ENCODE results near the gene SMC3.

DNA sequence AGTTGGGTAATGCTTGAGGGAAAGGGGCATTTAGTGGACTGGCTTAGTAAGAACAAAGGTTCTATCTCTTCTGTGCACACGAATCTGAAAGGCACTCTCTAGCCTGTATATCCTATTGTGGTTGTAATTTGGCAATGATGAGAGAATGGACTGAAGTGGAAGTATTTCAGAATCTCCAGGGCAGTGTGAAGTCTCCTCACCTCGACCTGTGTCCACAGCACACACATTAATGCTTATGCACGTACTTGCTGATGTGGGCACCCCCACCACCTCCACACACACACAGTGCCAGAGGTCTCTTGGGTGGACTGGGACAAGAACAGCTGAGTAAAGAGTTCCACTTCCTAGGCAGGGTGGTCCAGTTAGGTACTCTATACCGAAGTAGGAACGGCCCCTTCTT is 6.9 kb downstream of the SMC3 start:
- TF ChIP-seq, protein P1, sequence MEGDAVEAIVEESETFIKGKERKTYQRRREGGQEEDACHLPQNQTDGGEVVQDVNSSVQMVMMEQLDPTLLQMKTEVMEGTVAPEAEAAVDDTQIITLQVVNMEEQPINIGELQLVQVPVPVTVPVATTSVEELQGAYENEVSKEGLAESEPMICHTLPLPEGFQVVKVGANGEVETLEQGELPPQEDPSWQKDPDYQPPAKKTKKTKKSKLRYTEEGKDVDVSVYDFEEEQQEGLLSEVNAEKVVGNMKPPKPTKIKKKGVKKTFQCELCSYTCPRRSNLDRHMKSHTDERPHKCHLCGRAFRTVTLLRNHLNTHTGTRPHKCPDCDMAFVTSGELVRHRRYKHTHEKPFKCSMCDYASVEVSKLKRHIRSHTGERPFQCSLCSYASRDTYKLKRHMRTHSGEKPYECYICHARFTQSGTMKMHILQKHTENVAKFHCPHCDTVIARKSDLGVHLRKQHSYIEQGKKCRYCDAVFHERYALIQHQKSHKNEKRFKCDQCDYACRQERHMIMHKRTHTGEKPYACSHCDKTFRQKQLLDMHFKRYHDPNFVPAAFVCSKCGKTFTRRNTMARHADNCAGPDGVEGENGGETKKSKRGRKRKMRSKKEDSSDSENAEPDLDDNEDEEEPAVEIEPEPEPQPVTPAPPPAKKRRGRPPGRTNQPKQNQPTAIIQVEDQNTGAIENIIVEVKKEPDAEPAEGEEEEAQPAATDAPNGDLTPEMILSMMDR (IDR thresholded peaks at IDR 0.05; ENCODE audit: low read depth, low read length, missing input control): no peak
- TF ChIP-seq TAF1 (conservative IDR thresholded peaks at IDR 0.05) (no peak), SP1 (IDR thresholded peaks at IDR 0.05) (no peak), NR2F2 (IDR thresholded peaks at IDR 0.05) (no peak), FOXA1 (IDR thresholded peaks at IDR 0.05) (no peak), RAD21 (IDR thresholded peaks at IDR 0.05) (no peak), YY1 (IDR thresholded peaks at IDR 0.05) (no peak), GABPA (IDR thresholded peaks at IDR 0.05 in 1 of 2, conservative IDR thresholded peaks at IDR 0.05 in 1 of 2) (no peak)
- TF ChIP-seq, protein P2, sequence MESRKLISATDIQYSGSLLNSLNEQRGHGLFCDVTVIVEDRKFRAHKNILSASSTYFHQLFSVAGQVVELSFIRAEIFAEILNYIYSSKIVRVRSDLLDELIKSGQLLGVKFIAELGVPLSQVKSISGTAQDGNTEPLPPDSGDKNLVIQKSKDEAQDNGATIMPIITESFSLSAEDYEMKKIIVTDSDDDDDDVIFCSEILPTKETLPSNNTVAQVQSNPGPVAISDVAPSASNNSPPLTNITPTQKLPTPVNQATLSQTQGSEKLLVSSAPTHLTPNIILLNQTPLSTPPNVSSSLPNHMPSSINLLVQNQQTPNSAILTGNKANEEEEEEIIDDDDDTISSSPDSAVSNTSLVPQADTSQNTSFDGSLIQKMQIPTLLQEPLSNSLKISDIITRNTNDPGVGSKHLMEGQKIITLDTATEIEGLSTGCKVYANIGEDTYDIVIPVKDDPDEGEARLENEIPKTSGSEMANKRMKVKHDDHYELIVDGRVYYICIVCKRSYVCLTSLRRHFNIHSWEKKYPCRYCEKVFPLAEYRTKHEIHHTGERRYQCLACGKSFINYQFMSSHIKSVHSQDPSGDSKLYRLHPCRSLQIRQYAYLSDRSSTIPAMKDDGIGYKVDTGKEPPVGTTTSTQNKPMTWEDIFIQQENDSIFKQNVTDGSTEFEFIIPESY (IDR thresholded peaks at IDR 0.05): no peak
- TF ChIP-seq, protein P3, sequence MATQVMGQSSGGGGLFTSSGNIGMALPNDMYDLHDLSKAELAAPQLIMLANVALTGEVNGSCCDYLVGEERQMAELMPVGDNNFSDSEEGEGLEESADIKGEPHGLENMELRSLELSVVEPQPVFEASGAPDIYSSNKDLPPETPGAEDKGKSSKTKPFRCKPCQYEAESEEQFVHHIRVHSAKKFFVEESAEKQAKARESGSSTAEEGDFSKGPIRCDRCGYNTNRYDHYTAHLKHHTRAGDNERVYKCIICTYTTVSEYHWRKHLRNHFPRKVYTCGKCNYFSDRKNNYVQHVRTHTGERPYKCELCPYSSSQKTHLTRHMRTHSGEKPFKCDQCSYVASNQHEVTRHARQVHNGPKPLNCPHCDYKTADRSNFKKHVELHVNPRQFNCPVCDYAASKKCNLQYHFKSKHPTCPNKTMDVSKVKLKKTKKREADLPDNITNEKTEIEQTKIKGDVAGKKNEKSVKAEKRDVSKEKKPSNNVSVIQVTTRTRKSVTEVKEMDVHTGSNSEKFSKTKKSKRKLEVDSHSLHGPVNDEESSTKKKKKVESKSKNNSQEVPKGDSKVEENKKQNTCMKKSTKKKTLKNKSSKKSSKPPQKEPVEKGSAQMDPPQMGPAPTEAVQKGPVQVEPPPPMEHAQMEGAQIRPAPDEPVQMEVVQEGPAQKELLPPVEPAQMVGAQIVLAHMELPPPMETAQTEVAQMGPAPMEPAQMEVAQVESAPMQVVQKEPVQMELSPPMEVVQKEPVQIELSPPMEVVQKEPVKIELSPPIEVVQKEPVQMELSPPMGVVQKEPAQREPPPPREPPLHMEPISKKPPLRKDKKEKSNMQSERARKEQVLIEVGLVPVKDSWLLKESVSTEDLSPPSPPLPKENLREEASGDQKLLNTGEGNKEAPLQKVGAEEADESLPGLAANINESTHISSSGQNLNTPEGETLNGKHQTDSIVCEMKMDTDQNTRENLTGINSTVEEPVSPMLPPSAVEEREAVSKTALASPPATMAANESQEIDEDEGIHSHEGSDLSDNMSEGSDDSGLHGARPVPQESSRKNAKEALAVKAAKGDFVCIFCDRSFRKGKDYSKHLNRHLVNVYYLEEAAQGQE (IDR thresholded peaks at IDR 0.05): no peak
- TF ChIP-seq, protein P4, sequence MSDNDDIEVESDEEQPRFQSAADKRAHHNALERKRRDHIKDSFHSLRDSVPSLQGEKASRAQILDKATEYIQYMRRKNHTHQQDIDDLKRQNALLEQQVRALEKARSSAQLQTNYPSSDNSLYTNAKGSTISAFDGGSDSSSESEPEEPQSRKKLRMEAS (IDR thresholded peaks at IDR 0.05): no peak
- TF ChIP-seq, protein P5, sequence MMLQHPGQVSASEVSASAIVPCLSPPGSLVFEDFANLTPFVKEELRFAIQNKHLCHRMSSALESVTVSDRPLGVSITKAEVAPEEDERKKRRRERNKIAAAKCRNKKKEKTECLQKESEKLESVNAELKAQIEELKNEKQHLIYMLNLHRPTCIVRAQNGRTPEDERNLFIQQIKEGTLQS (IDR thresholded peaks at IDR 0.05): no peak
